OCI-LY1 (cell line): ENCODE data around the gene EHBP1L1.
A peak's percentile ranks its signal among the peaks of the same experiment; 100 is the strongest.

Source experiments
- H2AFZ ChIP-seq: fragments of 200-600 bp; sonication (generic), shearing (Covaris generic); 2 replicates; pipeline ENCODE4 v1.6.0; 2014; ENCODE audit warnings: antibody characterized with exemption, mild to moderate bottlenecking, low read length
- H3F3A ChIP-seq: fragments of 200-600 bp; sonication (generic), shearing (Covaris generic); 2 replicates; pipeline ENCODE4 v1.6.0; 2014; ENCODE audit warnings: mild to moderate bottlenecking, antibody characterized with exemption, low read length, moderate library complexity; ENCODE audit not compliant: insufficient read depth
- H3K27ac ChIP-seq: fragments of 200-600 bp; sonication (generic); 2 replicates; pipeline ENCODE4 v1.5.1; 2014; ENCODE audit warnings: low read length, mixed run types, mild to moderate bottlenecking, low read depth; ENCODE audit not compliant: poor library complexity, severe bottlenecking
- H3K27me3 ChIP-seq: fragments of 200-600 bp; sonication (generic); 2 replicates; pipeline ENCODE4 v1.6.0; 2014; ENCODE audit warnings: antibody characterized with exemption, mild to moderate bottlenecking, low read length, moderate library complexity; ENCODE audit not compliant: insufficient read depth
- H3K36me3 ChIP-seq: fragments of 200-600 bp; sonication (generic); 2 replicates; pipeline ENCODE4 v1.6.1; 2014; ENCODE audit warnings: mild to moderate bottlenecking, antibody characterized with exemption, low read length, moderate library complexity, mixed read lengths; ENCODE audit not compliant: insufficient read depth
- H3K4me1 ChIP-seq: fragments of 200-600 bp; sonication (generic); 2 replicates; pipeline ENCODE4 v1.5.1; 2014; ENCODE audit warnings: mild to moderate bottlenecking, low read length, moderate library complexity; ENCODE audit not compliant: insufficient read depth, severe bottlenecking
- H3K4me2 ChIP-seq: fragments of 200-600 bp; sonication (generic), shearing (Covaris generic); 2 replicates; pipeline ENCODE4 v1.6.1; 2014; ENCODE audit warnings: low read length
- H3K4me3 ChIP-seq: fragments of 200-600 bp; sonication (generic); 2 replicates; pipeline ENCODE4 v1.5.1; 2014; ENCODE audit warnings: low read length, low read depth, mild to moderate bottlenecking, mixed read lengths; ENCODE audit not compliant: poor library complexity, severe bottlenecking
- H3K79me2 ChIP-seq: fragments of 200-600 bp; shearing (Covaris generic); 2 replicates; pipeline ENCODE4 v1.6.1; 2016; ENCODE audit warnings: mixed run types, low read length, mixed read lengths; ENCODE audit not compliant: insufficient read depth
- H3K9ac ChIP-seq: fragments of 200-600 bp; sonication (generic), shearing (Covaris generic); 2 replicates; pipeline ENCODE4 v1.6.1; 2014; ENCODE audit warnings: mild to moderate bottlenecking, low read length, mixed read lengths
- H3K9me2 ChIP-seq: fragments of 200-600 bp; sonication (generic), shearing (Covaris generic); 2 replicates; pipeline ENCODE4 v1.6.1; 2014; ENCODE audit warnings: low read depth, mild to moderate bottlenecking, low read length, mixed read lengths
- H3K9me3 ChIP-seq: fragments of 200-600 bp; shearing (Covaris generic); 2 replicates; pipeline ENCODE4 v1.6.1; 2014; ENCODE audit warnings: low read length, mixed read lengths
- H4K20me1 ChIP-seq: fragments of 200-600 bp; sonication (generic), shearing (Covaris generic); 2 replicates; pipeline ENCODE4 v1.6.0; 2016; ENCODE audit warnings: mild to moderate bottlenecking, low read length; ENCODE audit not compliant: insufficient read depth
- EZH2 ChIP-seq: fragments of 200-600 bp; sonication (generic), shearing (Covaris generic); IDR thresholded peaks from 2 replicates; pipeline ENCODE4 v1.8.0; 2017; ENCODE audit warnings: borderline replicate concordance, mixed run types, mild to moderate bottlenecking, antibody characterized with exemption, low read length, moderate library complexity, mixed read lengths
- TF ChIP-seq, protein P1 (sequence below): fragments of 200-600 bp; sonication (generic), shearing (Covaris generic); IDR thresholded peaks from 2 replicates; pipeline ENCODE4 v1.5.1; 2017; ENCODE audit warnings: mild to moderate bottlenecking, antibody characterized with exemption, low read length, moderate library complexity, mixed read lengths

EHBP1L1 gene

DNA sequence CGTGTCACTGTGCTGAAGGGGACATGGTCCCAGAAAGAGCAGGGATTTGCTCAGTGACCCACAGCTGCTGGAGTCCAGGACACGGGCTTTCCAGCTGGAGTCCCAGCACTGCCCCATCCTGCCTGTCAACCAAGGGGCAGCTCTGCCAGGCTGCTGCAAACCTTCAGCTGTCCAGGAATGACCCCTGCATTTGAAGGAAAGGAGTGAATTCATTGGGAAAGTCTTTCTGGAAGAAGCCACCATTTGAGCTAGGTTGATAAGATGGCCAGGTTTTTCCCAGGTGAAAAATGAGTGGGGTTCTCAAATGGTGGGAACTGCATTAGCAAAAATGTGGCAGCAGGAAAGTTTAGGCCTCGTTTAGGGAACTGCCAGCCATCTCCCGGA lies 10.4 kb downstream of the EHBP1L1 start:
- H3K79me2 ChIP-seq, result no peaks in the 10 kb centered on the region
- no peaks in the 10 kb centered on the region for H3K36me3 ChIP-seq
- H4K20me1 ChIP-seq, result no peaks in the 10 kb centered on the region
- H3K27me3 ChIP-seq, result no peaks in the 10 kb centered on the region; the same call in none of the 2 replicates
- H3K4me1 ChIP-seq, result peaks cover 26% of the 10 kb centered on the region
- no peak overlapping the region for H2AFZ ChIP-seq
- no peak overlapping the region for H3K27ac ChIP-seq
- H3K9me2 ChIP-seq, result no peaks in the 10 kb centered on the region
- no peaks in the 10 kb centered on the region for H3K9me3 ChIP-seq
- TF ChIP-seq, protein P1, sequence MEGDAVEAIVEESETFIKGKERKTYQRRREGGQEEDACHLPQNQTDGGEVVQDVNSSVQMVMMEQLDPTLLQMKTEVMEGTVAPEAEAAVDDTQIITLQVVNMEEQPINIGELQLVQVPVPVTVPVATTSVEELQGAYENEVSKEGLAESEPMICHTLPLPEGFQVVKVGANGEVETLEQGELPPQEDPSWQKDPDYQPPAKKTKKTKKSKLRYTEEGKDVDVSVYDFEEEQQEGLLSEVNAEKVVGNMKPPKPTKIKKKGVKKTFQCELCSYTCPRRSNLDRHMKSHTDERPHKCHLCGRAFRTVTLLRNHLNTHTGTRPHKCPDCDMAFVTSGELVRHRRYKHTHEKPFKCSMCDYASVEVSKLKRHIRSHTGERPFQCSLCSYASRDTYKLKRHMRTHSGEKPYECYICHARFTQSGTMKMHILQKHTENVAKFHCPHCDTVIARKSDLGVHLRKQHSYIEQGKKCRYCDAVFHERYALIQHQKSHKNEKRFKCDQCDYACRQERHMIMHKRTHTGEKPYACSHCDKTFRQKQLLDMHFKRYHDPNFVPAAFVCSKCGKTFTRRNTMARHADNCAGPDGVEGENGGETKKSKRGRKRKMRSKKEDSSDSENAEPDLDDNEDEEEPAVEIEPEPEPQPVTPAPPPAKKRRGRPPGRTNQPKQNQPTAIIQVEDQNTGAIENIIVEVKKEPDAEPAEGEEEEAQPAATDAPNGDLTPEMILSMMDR, result no peak
- no peak for TF ChIP-seq EZH2
- no peaks in the 10 kb centered on the region for H3F3A ChIP-seq
- H3K4me2 ChIP-seq, result no peak overlapping the region
- no peak overlapping the region for H3K4me3 ChIP-seq
- no peak overlapping the region for H3K9ac ChIP-seq

DNA sequence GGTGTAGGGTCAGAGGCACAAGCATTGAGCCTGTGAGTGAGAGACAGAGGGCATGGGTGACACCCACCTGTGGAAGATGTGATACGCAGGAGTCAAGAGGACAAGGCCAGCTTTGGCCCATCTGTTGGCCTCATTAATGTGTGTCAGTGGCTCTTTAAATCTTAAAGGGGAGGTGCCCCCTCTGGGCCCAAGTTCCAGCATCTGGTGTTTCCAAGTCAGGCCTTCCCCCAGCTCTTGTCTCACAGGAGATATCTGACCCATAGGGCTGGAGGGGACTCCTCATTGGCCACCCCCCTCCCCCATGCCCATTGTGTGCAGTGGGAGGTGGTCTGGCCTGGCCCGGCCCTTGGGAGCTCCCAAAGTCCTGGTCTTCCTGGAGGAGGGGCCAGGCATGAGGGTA lies 10.8 kb downstream of the EHBP1L1 start:
- no peak for TF ChIP-seq EZH2
- TF ChIP-seq, protein P1, result no peak
- Histone ChIP-seq H3K36me3 (no peaks in the 10 kb centered on the region), H4K20me1 (no peaks in the 10 kb centered on the region), H2AFZ (no peak overlapping the region), H3K9me3 (no peaks in the 10 kb centered on the region), H3K9ac (no peak overlapping the region), H3K27me3 (no peaks in the 10 kb centered on the region; the same call in none of the 2 replicates), H3K27ac (no peak overlapping the region), H3K79me2 (no peaks in the 10 kb centered on the region), H3K4me3 (no peak overlapping the region), H3K4me1 (peaks cover 26% of the 10 kb centered on the region), H3K4me2 (no peak overlapping the region), H3K9me2 (no peaks in the 10 kb centered on the region), H3F3A (no peaks in the 10 kb centered on the region)

DNA sequence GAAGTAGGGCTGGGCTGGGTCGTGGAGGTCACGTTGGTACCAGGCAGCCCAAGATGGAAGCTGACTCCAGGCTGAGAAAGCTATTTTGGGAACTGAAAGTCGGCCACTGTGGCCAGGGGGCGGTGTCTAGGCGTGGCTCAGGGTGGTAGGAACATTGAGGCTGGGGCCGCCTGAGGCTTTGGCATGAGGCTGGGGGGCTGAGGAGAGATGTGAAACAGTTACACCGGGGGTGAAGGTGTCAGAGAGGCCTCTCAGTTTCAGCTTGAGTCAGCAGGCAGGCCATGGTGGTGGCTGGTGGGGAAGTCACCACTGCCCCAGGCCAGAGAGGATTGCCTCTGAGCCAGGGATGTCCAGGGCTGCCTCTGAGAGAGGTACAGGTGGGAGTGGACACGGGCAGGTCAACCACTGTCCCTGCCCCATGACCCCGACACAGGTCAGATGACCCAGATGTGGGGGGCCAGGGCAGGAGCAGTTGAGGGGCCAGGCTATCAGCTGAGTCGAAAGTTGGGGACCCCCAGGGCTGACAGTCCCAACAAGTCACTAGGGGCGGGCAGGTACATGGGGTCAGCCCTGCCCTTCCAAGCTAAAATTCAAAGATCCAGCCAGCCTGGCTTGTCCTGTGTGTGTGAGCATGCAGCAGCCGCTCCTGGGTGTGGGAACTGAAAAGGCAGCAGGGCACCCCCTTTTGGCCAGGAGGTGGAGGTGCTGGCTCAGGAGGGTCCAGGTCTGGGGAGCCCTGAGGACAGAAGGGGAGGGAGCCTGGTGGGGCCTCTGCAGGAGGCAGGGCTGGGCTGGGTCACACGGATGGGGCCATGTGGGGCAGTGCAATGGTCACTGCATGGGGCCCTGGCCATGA lies 12.6 kb downstream of the EHBP1L1 start:
- no peaks in the 10 kb centered on the region for H3F3A ChIP-seq
- H3K36me3 ChIP-seq, result no peaks in the 10 kb centered on the region
- H3K9me3 ChIP-seq, result no peaks in the 10 kb centered on the region
- H4K20me1 ChIP-seq, result no peaks in the 10 kb centered on the region
- H3K4me1 ChIP-seq, result peaks cover 26% of the 10 kb centered on the region
- peak overlapping the region; percentile 8 for H3K27ac ChIP-seq
- no peaks in the 10 kb centered on the region for H3K27me3 ChIP-seq
- H2AFZ ChIP-seq, result no peak overlapping the region
- TF ChIP-seq EZH2, result no peak
- TF ChIP-seq, protein P1, result peak; percentile 82
- no peak overlapping the region for H3K4me2 ChIP-seq
- no peaks in the 10 kb centered on the region for H3K9me2 ChIP-seq
- H3K9ac ChIP-seq, result no peak overlapping the region; the same call in 1 of the 2 replicates
- H3K4me3 ChIP-seq, result no peak overlapping the region
- H3K79me2 ChIP-seq, result no peaks in the 10 kb centered on the region
